SIG-M5 treated with dmso at 0.1 percent for 504 hours (cell line): ENCODE measurements around the gene STXBP4.
"Not testable (repeated sequence)": the region's sequence is repeated elsewhere in the genome, so short reads cannot be mapped to it uniquely, and the experiment has no call there.

Source experiments
- DNase-seq: peaks from one replicate; lab custom pipeline; 2025; ENCODE audit not compliant: unreplicated experiment; lab: John Stamatoyannopoulos, UW

STXBP4 gene

DNA sequence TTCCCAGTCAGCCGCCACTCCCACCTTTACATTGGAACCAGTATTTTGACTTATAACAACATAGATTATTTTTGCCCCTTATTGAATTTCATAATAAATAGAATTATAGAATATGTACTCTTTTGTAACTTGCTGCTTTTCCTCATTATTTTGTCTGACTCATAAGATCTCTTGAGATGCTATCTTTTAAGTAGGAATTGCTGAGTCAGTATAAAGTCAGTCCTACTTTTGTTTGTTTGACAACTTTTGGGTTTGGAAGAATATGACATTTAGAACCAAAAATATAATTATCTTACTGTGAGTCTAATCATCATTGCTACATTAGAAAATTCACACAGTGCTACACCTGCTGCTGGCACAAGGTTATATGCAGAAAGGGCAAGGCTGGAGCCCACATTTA is 69.7 kb downstream of the STXBP4 start:
- no peak for DNase-seq

DNA sequence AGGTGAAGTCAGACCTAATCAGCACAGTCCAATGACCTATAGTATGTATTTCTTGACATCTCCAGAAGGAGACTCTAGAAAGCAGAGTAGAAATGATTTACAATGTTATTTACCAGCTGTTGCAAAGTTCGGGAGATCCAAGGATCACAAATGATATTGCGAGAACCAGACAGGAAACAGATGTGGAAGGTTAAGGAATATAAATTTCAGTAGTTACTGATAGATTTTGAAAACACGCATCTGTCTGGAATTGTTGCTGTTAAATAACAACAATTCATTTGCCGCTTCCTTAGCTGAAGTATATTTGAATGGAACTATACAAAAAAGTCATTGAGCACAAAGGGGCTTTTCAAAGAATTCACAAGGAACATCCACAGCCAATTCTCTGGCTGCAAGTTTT is 72.0 kb downstream of the STXBP4 start:
- DNase-seq, result no peak

DNA sequence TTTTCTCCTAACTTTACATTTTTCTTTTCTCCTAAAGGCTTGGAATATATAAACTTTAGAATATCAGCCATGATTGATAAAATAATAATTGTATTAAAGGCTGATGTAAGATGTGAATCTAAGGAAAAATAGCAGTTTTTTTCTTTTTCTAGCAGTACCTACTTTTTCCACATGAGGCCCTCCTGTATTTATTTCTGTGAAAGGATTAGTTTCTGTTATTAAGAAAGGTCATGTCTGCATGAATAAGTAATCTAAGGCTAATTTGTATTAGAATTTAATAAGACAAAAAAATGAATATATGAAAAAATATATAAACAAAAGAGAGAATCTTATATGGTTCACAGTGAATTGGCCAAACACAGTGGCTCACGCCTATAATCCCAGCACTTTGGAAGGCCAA is 85.3 kb downstream of the STXBP4 start:
- DNase-seq, result peak; percentile 27

DNA sequence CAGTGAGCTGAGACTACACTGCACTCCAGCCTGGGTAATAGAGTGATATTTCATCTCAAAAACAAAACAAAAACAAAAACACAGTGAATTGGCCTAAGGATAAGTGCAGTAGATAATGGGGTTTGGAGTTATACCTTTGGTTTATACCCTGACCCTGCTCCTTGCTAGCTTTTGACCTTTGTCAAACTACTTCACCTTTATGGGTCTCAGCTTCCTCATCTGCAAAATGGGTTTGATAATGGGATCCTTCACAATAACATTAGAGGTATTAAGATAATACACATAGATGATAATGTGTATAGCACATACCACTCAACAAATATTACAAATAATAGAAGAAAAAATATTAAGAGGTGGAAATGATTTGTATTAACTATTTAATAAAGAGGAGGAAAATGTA is 85.9 kb downstream of the STXBP4 start:
- DNase-seq, result no peak

DNA sequence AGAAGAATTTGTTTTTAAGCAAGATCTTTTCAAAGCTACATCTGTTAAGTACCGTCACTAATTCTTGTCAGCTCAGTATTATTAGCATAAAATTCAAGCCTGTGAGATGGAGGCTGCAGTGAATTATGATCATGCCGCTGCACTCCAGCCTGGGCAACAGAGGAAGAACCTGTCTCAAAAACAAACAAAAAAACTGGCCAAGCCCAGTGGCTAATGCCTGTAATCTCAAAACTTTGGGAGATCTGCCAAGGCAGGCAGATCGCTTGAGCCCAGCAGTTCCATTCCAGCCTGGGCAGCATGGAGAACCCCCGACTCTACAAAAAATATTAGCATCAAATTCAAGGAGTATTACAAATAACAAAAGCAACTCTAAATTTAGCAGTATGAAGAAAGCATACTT is 88.0 kb downstream of the STXBP4 start:
- DNase-seq, result no peak

DNA sequence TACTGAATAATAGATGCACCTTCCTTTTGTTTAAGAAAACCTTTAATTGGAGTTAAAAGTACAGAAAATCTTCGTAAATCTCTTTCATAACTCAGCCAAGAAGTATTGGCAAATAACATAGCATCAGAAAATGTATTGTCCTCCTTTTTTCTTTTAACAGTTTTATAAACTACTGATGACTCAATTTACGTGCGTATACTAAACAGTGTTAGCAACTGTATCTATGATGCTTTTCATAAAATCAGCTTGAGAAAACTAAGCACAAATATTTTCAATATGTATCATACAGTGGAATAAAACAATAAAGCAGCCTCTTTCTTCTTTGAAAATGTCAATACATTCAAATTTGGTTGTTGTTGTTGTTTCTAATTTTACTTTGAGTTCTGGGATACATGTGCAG is 88.6 kb downstream of the STXBP4 start:
- no peak for DNase-seq

DNA sequence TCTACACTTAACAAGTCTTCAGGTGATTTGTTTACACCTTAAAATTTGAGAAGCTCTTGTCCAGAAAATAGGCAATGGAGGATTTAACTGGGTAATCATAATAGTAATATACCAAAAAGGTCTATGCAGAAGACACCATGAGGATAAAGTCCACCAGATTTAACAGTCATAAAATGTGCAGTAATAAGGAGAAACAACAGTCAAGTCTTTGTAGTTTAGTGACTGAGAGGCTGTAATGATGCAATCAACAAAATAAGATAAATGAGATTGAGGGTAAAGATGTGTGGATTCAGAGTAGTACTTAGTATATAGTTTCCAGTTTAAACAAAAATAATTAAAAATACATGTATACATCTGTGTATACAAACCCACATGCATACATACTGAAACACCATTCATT is 91.2 kb downstream of the STXBP4 start:
- DNase-seq, result no peak

DNA sequence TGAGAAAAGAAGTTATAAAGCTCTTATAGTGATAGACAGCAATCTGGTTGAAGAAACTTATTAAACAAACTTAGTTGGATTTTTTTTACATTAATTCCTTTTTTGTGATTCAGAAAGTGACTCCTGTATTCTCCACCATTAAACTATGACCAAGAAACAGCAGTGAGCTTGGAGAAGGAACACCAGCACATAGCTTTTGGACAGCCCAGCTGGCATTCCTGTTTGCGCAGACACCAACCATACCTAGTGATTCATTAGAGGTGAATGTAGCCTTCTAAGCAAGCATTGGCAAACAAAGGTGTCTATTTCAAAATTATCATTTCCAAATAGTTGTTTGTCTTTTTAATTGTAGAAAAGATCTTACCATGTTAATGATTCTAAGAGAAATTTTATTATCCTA is 94.4 kb downstream of the STXBP4 start:
- no peak for DNase-seq

DNA sequence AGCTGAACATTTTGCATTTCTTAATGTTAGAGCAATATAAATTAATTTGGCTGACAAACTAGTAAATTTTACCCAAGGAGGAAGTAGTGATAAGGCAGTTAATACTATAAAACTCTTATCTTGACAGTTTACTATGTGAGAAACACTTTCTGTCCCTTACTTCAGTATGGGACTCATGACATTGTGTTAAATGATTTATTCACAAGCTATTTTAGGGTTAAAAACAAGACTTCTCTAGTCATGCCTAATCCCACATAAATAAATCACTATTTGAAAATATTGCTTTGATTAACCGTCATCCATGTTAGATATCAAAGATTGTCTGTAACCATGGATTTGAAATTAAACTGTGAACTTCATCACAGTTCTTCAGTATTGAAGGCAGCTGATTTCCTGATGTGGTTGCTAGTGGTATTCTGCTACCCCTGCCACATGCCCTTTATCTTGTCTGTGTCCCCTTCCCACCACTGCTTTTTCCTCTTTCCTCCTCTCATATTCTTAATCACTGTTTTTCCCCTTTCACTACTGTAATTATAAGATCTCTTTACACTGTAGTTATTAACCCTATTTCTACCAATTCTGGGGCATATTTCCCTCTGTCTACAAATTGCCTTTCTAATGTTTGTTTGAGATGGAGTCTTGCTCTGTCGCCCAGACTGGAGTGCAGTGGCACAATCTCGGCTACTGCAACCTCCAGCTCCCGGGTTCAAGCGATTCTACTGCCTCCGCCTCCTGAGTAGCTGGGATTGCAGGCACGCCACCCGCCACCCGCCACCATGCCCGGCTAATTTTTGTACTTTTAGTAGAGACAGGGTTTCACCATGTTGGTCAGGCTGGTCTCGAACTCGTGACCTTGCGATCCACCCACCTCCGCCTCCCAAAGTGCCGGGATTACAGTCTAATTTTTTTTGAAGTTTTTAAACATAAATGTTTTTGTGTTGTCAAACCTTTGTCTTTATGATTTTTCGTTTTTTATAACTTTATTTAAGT is 95.6 kb downstream of the STXBP4 start:
- DNase-seq, result no peak

DNA sequence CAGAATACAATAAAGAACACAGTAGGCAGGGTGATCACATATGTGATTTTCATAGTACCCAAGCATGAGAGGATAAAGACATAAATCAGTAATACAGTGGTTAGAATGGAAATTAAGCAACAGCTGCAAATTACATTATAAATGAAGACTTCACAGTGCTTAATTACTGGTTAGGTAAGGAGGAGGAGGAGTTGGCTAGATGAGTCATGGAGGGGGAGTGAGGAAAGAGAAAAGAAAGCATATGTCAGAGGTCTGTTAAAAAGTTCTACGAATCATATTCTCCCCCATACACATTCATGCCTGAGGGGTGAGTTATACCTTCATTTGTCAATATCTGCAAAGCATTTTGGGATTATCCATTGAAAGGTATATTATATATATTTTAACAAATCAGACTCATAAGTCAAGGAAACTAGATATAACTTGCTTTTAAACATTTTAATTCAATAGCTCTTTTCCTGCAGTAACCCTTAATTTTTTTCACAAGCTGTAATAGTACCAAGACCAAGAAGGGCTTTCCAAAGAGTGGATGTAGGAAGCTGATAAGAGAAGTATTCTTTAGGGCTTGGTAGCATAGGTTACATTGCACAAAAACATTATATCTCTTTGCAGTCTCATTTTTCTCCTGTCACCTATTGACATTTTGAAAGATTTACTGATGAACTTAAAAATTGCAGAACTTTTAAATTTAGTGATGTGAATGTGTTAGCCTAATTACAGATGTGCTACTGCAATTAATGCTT is 99.3 kb downstream of the STXBP4 start:
- DNase-seq, result no peak

DNA sequence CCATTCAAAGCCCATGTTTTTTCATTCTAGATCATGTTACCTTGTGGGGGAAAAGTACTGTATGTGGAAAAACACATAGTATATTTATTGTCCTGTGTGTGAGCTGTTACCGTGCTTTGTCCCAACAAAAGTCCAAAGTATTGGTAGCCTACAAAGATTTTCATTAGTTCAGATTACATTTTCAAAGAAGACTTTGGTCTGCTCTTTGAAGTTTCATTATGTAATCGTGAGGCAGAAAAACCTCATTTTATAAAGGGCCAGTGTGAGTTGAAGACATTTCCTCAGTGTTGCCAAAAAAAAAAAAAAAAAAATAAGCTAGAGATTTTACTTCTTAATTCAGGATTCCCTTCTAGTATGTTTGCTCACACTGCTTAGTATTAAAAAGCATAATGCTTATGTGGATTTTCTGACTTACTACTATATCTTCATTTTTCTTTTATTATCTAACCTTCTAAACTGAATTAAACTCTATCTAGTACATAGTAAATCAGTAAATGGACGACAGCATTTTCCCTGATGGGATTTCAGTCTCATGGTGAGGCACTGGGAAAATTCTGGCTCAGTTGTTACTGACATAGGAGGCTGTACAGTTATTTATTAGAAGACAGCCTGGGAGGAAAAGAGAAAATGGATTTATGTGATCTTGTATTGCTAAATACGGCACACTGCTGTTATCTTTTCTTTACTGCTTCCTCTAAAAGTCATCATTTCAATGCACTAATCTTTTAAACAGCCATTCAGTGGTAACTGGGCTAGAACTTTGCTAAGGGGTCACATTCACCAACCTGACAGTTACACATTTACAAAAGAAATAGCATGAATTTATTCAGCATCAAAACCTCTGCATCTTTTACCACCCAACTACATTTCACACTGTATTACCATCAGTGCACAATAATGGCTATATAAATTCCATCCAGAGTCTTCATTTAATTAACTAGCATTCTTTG is 100.6 kb downstream of the STXBP4 start:
- DNase-seq, result no peak

DNA sequence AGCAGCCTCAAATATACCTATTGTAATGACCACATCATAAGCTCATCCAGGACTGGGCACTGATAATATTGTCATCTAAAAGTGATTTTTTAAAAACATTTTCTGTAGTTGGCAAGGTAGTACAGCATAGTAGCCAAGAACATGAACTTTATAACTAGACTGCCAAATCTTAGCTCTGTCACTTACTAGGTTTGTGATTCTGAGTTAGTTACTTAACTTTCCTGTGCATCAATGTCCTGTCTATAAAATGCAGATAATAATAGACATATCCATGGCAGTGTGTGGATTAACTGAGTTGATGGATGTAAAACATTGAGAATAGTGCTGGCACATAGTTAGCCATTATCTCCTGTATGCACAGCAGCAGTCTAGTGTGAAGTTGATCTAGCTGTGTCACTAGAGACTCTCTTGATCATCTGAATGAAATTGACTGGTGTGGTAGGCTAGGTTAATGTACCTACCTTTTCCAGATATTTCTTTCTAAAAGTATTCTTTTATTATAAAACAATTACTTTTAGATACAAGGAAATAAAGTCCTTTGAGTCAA is 101.5 kb downstream of the STXBP4 start:
- DNase-seq, result no peak

DNA sequence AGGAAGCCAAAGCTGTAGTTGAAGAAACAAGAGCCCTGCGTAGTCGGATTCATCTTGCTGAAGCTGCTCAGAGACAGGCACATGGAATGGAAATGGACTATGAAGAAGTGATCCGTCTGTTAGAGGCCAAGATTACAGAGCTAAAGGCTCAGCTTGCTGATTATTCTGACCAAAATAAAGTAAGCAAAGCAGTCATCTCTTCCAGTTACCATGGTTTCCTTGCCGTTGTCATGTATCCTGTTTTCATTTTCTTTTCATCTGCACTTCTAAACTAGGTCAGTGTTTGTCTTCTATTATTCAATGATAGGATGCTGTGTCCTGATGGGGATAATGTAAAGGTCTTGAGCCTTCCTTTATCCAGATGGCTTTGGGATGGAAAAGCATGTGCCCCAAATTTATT is 104.3 kb downstream of the STXBP4 start:
- DNase-seq, result no peak

DNA sequence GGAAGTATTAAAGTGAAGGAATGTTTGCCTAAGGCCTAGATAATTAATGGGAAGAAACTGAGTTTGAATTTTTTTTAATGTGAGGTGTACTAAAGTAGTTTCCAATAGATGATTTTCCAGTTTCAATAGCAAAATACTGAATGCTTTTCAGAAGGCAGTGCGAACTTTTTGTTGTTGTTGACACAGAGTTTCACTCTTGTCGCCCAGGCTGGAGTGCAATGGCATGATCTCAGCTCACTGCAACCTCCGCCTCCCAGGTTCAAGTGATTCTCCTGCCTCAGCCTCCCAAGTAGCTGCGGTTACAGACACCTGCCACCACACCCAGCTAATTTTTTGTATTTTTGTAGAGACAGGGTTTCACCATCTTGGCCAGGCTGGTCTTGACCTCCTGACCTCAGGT is 104.9 kb downstream of the STXBP4 start:
- not testable (repeated sequence) for DNase-seq

DNA sequence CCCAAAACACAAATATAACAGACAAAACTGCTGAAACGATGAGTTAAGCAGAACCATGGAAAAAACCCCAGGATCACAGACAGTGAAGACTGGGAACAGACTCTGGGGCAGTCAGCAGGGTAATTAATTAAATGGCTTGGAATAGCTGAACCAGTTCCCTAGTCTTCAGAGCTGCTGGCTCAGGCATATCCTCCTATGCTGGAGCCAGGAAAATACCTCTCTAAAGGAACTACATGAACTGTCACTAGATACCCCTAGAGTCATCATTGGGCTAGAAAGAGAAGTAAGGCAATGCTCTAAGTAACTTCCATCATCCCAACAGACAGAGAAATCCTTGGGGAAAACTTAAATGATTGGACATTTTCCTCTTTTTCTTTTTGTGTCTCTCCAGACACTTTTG is 113.0 kb downstream of the STXBP4 start:
- DNase-seq, result no peak

DNA sequence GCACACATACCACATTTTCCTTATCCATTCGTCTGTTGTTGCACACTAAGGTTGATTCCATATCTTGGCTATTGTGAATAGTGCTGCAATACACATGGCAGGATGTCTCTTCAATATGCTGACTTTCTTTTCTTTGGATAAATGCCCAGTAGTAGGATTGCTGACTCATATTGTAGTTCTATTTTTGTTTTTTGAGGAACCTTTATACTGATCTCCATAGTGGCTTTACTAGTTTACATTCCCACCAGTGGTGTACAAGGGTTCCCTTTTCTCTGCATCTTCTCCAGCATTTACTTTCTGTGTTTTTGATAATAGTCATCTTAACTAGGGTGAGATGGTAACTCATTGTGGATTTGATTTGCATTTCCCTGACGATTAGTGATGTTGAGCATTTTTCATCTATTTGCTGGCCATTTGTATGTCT is 118.1 kb downstream of the STXBP4 start:
- peak; percentile 81 for DNase-seq

DNA sequence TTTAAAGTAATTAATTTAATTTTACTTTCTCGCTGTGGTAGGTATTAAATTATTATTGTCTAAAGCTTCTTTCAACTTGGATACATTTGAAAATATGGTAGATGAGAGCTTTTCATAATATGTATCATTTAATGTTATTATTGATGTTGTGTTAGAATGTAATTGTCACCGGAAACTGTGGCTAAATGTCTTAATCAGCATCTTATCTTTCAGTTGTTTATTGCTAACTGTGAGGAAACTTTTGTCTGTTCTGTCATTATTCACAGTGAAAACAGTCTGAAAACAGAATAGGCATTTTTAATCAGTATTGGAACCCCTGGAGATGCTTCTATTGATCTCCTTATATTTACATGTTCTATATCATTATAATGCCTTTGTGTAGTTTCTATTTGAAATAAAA is 120.7 kb downstream of the STXBP4 start:
- no peak for DNase-seq

DNA sequence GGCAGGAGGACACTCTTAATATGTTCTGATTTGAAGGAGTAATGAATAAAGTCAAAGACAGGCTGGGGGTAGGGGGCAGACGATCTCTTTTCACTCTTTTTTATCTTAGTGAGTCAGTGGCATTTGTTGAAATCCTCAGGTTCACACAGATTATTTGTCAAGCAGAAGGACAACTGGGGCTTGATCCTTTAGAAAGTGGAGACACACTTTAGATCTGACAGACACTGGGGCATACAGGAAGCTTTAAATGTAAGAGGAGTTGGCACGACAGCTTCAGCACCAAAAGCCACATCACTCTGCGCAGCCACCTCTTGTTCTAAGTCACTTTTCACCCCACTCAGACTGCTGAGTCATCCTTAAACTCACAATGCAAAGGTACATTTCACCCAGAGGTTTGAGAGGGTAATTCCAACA is 121.5 kb downstream of the STXBP4 start:
- DNase-seq, result no peak

DNA sequence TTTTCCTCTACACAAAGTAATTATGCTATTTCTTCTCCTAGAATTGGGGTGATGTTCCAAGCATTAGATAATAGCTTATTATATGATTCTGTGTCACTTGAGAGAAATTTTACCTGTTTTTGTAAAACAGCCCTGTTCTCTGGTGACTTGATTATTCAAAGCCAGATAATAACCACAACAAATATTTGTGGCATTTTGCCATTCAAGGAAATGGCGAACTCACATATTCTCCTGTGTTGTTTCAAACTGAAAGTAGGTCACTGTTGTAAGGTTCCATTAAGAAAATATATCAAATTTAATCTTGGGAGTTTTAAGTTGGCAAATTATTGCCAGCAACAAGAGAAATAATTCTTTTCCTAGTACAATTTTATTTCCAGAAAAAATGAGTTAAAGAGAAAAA is 124.8 kb downstream of the STXBP4 start:
- no peak for DNase-seq

DNA sequence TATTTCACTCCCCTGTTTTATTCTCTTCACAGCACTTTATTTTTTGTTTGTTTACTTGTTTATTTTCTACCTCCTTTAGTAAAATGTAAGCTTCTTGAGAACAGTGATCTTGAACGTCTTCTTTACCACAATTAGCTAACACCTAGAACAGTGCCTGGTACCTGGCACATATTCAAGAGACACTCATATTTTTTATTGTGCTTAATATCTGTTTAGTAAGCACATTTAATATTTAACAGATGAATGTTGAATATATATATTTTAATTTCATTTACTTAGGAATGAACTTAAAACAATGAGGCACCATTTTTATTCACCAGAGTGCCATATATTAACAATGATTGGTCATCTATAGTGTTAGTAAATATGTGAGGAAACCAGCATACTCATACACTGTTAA is 130.2 kb downstream of the STXBP4 start:
- no peak for DNase-seq

DNA sequence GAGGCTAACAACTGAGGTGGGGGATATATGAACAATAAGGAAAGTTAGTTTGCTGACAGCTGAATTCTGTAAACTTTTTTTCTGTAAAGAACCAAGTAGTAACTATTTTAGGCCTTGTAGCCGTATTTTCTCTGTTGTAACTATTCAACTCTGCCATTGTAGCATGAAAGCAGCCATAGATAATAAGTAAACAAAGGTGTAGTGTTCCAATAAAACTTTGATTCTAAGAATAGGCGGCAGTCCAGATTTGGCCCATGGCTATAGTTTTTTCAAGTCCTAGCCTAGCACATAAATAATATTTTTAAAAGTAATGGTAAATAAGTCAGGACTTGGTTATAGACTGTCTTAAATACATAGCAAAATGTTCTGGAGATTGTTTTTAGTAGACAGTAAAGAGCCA is 142.0 kb downstream of the STXBP4 start:
- DNase-seq, result no peak
